Ovary (tissue), 9 donors: ENCODE data around the gene IKBIP. TPM values are rescaled to one million over a fixed set of nuclear protein-coding genes. Genes with fewer than 3 reads are reported as not detected.
"Not testable (repeated sequence)": the region's sequence is repeated elsewhere in the genome, so short reads cannot be mapped to it uniquely, and the experiment has no call there.

Experiments used
- DNase-seq, 5 donors: peaks; one replicate each; pipeline ENCODE4 v3.0.0-alpha.2; 2019 to 2020
- H3K27ac ChIP-seq, 2 donors: fragments of 200-600 bp; one replicate each; pipeline versions ENCODE4 v1.5.1 to v1.8.0; 2019 to 2022
- H3K27me3 ChIP-seq: fragments of 200-600 bp; one replicate; pipeline ENCODE4 v1.8.0; 2022
- H3K36me3 ChIP-seq: fragments of 200-600 bp; sonication (generic); one replicate; pipeline ENCODE4 v1.5.1; 2019
- H3K4me1 ChIP-seq: one replicate; pipeline ENCODE4 v1.8.1; 2013; ENCODE audit warnings: mild to moderate bottlenecking, moderate library complexity; ENCODE audit not compliant: insufficient read depth
- H3K4me3 ChIP-seq: fragments of 200-600 bp; sonication (generic); one replicate; pipeline ENCODE4 v1.5.1; 2017
- H3K9me3 ChIP-seq, 2 donors: fragments of 200-600 bp in 1 of 2; sonication (generic) in 1 of 2; one replicate each; pipeline versions ENCODE4 v1.5.1 to v1.8.1; 2013 to 2019; ENCODE audit warnings: mild to moderate bottlenecking in 1 of 2, moderate library complexity in 1 of 2
- CTCF ChIP-seq, 3 donors: fragments of 450-650 bp in 2 of 3; fragments of 200-600 bp in 1 of 3; IDR thresholded peaks; one replicate each; pipeline versions ENCODE4 v1.5.1 to v1.8.0; 2016 to 2022; ENCODE audit warnings: antibody characterized with exemption in 3 of 3, mild to moderate bottlenecking in 1 of 3
- EP300 ChIP-seq: sonication (generic); formaldehyde crosslinking; IDR thresholded peaks from one replicate; pipeline ENCODE4 v1.6.1; 2017; ENCODE audit warnings: antibody characterized with exemption
- POLR2A ChIP-seq: fragments of 450-650 bp; IDR thresholded peaks from one replicate; pipeline ENCODE4 v1.6.1; 2017; ENCODE audit warnings: antibody characterized with exemption, mild to moderate bottlenecking, moderate library complexity
- WGBS, 3 donors: extraction: QIAGEN DNeasy Blood & Tissue Kit in 1 of 3; methylation state at CpG; one replicate each; pipeline versions ENCODE4 v1.1.5 to v1.1.7; 2013 to 2017; 5-methylcytosine and 5-hydroxymethylcytosine counted together
- intact Hi-C, 4 donors: fragments of 100-400 bp; cut with DNase I; formaldehyde crosslinking; loops; one replicate each; pipeline versions ENCODE4 v1.11.0 to v1.15.1; 2022 to 2023
- polyA plus RNA-seq, 2 donors: library from polyadenylated mRNA; stranded (reverse); fragments of 200-250 nt in 1 of 2; fragments of 350-450 nt in 1 of 2; fragmentation: Illumina TruSeq in 1 of 2; extraction: RNeasy Lipid Tissue Mini Kit (QIAGEN cat#74804) in 1 of 2; gene quantifications; one replicate each; pipeline ENCODE4 v1.2.3, GENCODE V29; 2013 to 2014
- total RNA-seq, 7 donors: library from RNA; depleted of rRNA in 2 of 7; stranded (reverse); fragments of >200 nt in 2 of 7; fragmentation: NEBNext Ultra II Directional in 3 of 7; extraction: Animal tissue kit (Norgen Biotek cat#: 25700) in 3 of 7; gene quantifications; one replicate each; pipeline versions ENCODE4 v1.1.0 to v1.2.4, GENCODE V29; 2016 to 2023
- donor health status: DM: no; HTN: no; CAD: no; lungs with moderate emphysema.
- donor health status: DM: no; HTN: no; CAD: no.
- donor health status: Bipolar disorder and iron deficiency.
- donor health status: DM: yes; HTN: yes; CAD: no.
- donor health status: DM: no; HTN: no; CAD: no.
- donor health status: DM: yes; HTN: yes; CAD: no.

The IKBIP gene
- total and polyA plus RNA-seq, 9 donors: 6.8 to 12.4 (median 9.8) TPM

GRCh38 chr12:98644433-98644711 is 216 bp downstream of the IKBIP start:
- 0 to 1% (median 1%) methylated on average over 14 to 20 of the region's 20 CpGs for WGBS, 3 donors
- H3K4me3 ChIP-seq: peak overlapping the region; percentile 82
- intact Hi-C loops: loop anchor here in 1 of 4 donors (10.0 kb wide), 1 partner anchor 50 kb away; the partner anchor contains the start of gene SLC25A3

DNA sequence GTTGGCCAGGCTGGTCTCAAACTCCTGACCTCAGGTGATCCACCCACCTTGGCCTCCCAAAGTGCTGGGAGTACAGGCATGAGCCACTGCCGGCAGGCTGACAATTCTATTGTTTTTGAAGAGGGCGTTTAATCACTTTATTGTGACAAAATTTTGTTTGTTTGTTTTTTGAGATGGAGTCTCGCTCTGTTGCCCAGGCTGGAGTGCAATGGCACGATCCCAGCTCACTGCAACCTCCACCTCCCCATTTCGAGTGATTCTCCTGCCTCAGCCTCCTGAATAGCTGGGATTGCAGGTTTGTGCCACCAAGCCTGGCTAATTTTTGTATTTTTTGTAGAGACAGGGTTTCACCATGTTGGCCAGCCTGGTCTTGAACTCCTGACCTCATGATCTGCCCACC is 1.8 kb downstream of the IKBIP start:
- DNase-seq, H3K4me3 ChIP-seq, H3K36me3 ChIP-seq, H3K4me1 ChIP-seq, H3K27me3 ChIP-seq, H3K27ac ChIP-seq, H3K9me3 ChIP-seq: not testable (repeated sequence)
- 92 to 95% (median 93%) methylated on average over 5 of the region's 5 CpGs for WGBS, 3 donors
- intact Hi-C loops: loop anchor here in 1 of 4 donors (10.0 kb wide), 1 partner anchor 48 kb away; the partner anchor contains the start of gene SLC25A3

More at GRCh38 chr12:98644433-98644711, 216 bp downstream of the IKBIP start:
- DNase-seq: peak in 1 of 5 donors; percentile 42
- peaks cover 4% of the 10 kb centered on the region for H3K4me1 ChIP-seq
- no peaks in the 10 kb centered on the region for H3K27me3 ChIP-seq
- H3K9me3 ChIP-seq: no peaks in the 10 kb centered on the region
- no peaks in the 10 kb centered on the region for H3K36me3 ChIP-seq
- peak in 1 of 3 donors; percentile 10 for TF ChIP-seq CTCF (IDR thresholded peaks at IDR 0.05)
- TF ChIP-seq EP300: no peak
- H3K27ac ChIP-seq: peak overlapping the region; percentile 16 to 79

GRCh38 chr12:98639491-98639890 is 5.1 kb downstream of the IKBIP start:
- H3K4me3 ChIP-seq: no peak overlapping the region
- no peaks in the 10 kb centered on the region for H3K36me3 ChIP-seq
- H3K27ac ChIP-seq: no peak overlapping the region
- H3K27me3 ChIP-seq: no peaks in the 10 kb centered on the region
- TF ChIP-seq EP300 (no peak), POLR2A (no peak), CTCF (IDR thresholded peaks at IDR 0.05) (no peak)
- WGBS, 3 donors: 88 to 90% (median 89%) methylated on average over 3 of the region's 3 CpGs
- intact Hi-C loops: no loop called here
- no peaks in the 10 kb centered on the region for H3K9me3 ChIP-seq
- no peak for DNase-seq
- peaks cover 3% of the 10 kb centered on the region for H3K4me1 ChIP-seq

- Histone ChIP-seq H3K27ac (no peak overlapping the region), H3K36me3 (no peaks in the 10 kb centered on the region), H3K4me1 (peaks cover 3% of the 10 kb centered on the region), H3K4me3 (no peak overlapping the region), H3K27me3 (no peaks in the 10 kb centered on the region), H3K9me3 (no peaks in the 10 kb centered on the region)
- intact Hi-C loops: no loop called here
- WGBS, 3 donors: 93 to 97% (median 97%) methylated on average over 2 of the region's 2 CpGs
- TF ChIP-seq POLR2A: no peak
- no peak for TF ChIP-seq CTCF (IDR thresholded peaks at IDR 0.05)
- TF ChIP-seq EP300: no peak
- DNase-seq: no peak
These were observed 6.6 kb downstream of the IKBIP start for GRCh38 chr12:98638009-98638408.

GRCh38 chr12:98637068-98637467 is 7.5 kb downstream of the IKBIP start:
- whole genome bisulfite sequencing, 3 donors: 73 to 74% (median 73%) methylated on average over 2 of the region's 2 CpGs
- Histone ChIP-seq H3K4me1 (no peaks in the 10 kb centered on the region), H3K36me3 (no peaks in the 10 kb centered on the region), H3K4me3 (no peak overlapping the region), H3K27me3 (no peaks in the 10 kb centered on the region), H3K27ac (no peak overlapping the region), H3K9me3 (no peaks in the 10 kb centered on the region)
- TF ChIP-seq POLR2A: no peak
- TF ChIP-seq CTCF (IDR thresholded peaks at IDR 0.05): no peak
- TF ChIP-seq EP300: no peak
- intact Hi-C loops: no loop called here
- no peak for DNase-seq
